PC-3 (cell line): ENCODE results near the gene PCDHA13. TPM values are rescaled to one million over a fixed set of nuclear protein-coding genes. Genes with fewer than 3 reads are reported as not detected.
A peak's percentile ranks its signal among the peaks of the same experiment; 100 is the strongest.

ENCODE experiments used
- ATAC-seq: fragments of 200-7000 bp; cut with Tn5 transposase; 2 replicates; pipeline ENCODE4 v1.9.1; 2020; ENCODE audit warnings: mild to moderate bottlenecking, moderate library complexity
- BruUV-seq: library from RNA; stranded (reverse); fragments of 400-500 nt; replicated peaks from 2 replicates; lab custom pipeline; 2021; lab: Mats Ljungman, UMichigan
- CTCF ChIA-PET: fragments of 300-600 bp; sonication (Branson Sonifier 250); formaldehyde crosslinking; loops from one replicate; lab custom pipeline; 2022; ENCODE audit warnings: antibody characterized with exemption; lab: Charles Lee
- POLR2A ChIA-PET: fragments of 300-600 bp; sonication (Branson Sonifier 250); formaldehyde crosslinking; loops from one replicate; lab custom pipeline; 2022; ENCODE audit warnings: antibody characterized with exemption; ENCODE audit not compliant: unreplicated experiment; lab: Charles Lee
- DNase-seq: peaks from one replicate; pipeline ENCODE4 v3.0.0-alpha.2; 2015
- H2AFZ ChIP-seq: fragments of 300-600 bp; sonication (generic); 2 replicates; pipeline ENCODE4 v1.6.0; 2016; ENCODE audit warnings: antibody characterized with exemption, low read length
- H3F3A ChIP-seq: fragments of 300-600 bp; sonication (generic); one replicate; pipeline ENCODE4 v1.6.0; 2017; ENCODE audit warnings: antibody characterized with exemption, low read length, control low read depth, mild to moderate bottlenecking; ENCODE audit not compliant: unreplicated experiment
- H3K27ac ChIP-seq: fragments of 300-600 bp; sonication (generic); 2 replicates; pipeline ENCODE4 v1.5.1; 2016; ENCODE audit warnings: mild to moderate bottlenecking, low read length
- H3K27me3 ChIP-seq: fragments of 300-600 bp; sonication (generic); 2 replicates; pipeline ENCODE4 v1.6.1; 2016; ENCODE audit warnings: low read length, mixed read lengths
- H3K36me3 ChIP-seq: fragments of 300-600 bp; sonication (generic); 2 replicates; pipeline ENCODE4 v1.6.1; 2016; ENCODE audit warnings: low read depth, mixed run types, low read length, mixed read lengths
- H3K4me1 ChIP-seq: fragments of 300-600 bp; sonication (generic); 2 replicates; pipeline ENCODE4 v1.5.1; 2016; ENCODE audit warnings: low read length; ENCODE audit not compliant: insufficient read depth
- H3K4me2 ChIP-seq: fragments of 300-600 bp; sonication (generic); 2 replicates; pipeline ENCODE4 v1.6.0; 2016; ENCODE audit warnings: low read length
- H3K4me3 ChIP-seq: fragments of 300-600 bp; sonication (generic); 2 replicates; pipeline ENCODE4 v1.5.1; 2016; ENCODE audit warnings: mild to moderate bottlenecking, low read length, mixed read lengths
- H3K79me2 ChIP-seq: fragments of 300-600 bp; sonication (generic); 2 replicates; pipeline ENCODE4 v1.6.1; 2017; ENCODE audit warnings: low read length, mixed read lengths
- H3K9ac ChIP-seq: fragments of 300-600 bp; sonication (generic); 2 replicates; pipeline ENCODE4 v1.6.0; 2016; ENCODE audit warnings: mild to moderate bottlenecking, low read length
- H3K9me2 ChIP-seq: fragments of 300-600 bp; sonication (generic); replicated peaks from 2 replicates; pipeline ENCODE4 v1.6.1; 2016; ENCODE audit warnings: mixed run types, low read length, mixed read lengths
- H3K9me3 ChIP-seq: fragments of 300-600 bp; sonication (generic); 2 replicates; pipeline ENCODE4 v1.6.1; 2016; ENCODE audit warnings: low read length, mixed read lengths
- H4K20me1 ChIP-seq: fragments of 300-600 bp; sonication (generic); 2 replicates; pipeline ENCODE4 v1.6.1; 2016; ENCODE audit warnings: low read length, mixed read lengths
- CTCF ChIP-seq: fragments of 300-600 bp; sonication (generic); conservative IDR thresholded peaks from 2 replicates; pipeline ENCODE4 v1.5.1; 2017; ENCODE audit warnings: antibody characterized with exemption, low read depth, mild to moderate bottlenecking, low read length
- EZH2 ChIP-seq: fragments of 300-600 bp; sonication (generic); IDR thresholded peaks from one replicate; pipeline ENCODE4 v1.6.1; 2017; ENCODE audit warnings: antibody characterized with exemption, mild to moderate bottlenecking, low read length; ENCODE audit not compliant: unreplicated experiment
- EZH2phosphoT487 ChIP-seq: fragments of 300-600 bp; sonication (generic); IDR thresholded peaks from 2 replicates; pipeline ENCODE4 v1.6.1; 2018; ENCODE audit warnings: mild to moderate bottlenecking, antibody characterized with exemption, low read length, borderline replicate concordance
- intact Hi-C: fragments of 100-400 bp; cut with micrococcal nuclease; formaldehyde crosslinking; loops from 2 replicates; pipeline ENCODE4 v1.9.0; 2023
- total RNA-seq: library from RNA; depleted of rRNA; stranded (reverse); fragments of >200 nt; gene quantifications from 2 replicates; pipeline ENCODE4 v1.2.3, GENCODE V29; 2014; rRNA removed

The PCDHA13 gene
- total RNA-seq, 1 experiment from 2014 or later, result 3.2 TPM

GRCh38 chr5:140927228-140927573 lies 45.3 kb downstream of the PCDHA13 start:
- ChIA-PET CTCF (interaction anchor here (0.9 to 2.7 kb wide), 2 partner anchors 77 to 113 kb away, joined by 7 to 66 read pairs; no protein-coding TSS in a partner anchor), POLR2A (interaction anchor here (0.7 kb wide), 1 partner anchor 51 kb away, joined by 3 read pairs; no protein-coding TSS in a partner anchor)
- no peaks in the 10 kb centered on the region for H4K20me1 ChIP-seq
- TF ChIP-seq CTCF (no peak), EZH2phosphoT487 (no peak), EZH2 (no peak)
- no peak for ATAC-seq
- H3K36me3 ChIP-seq, result no peaks in the 10 kb centered on the region
- H2AFZ ChIP-seq, result peak overlapping the region; percentile 90
- H3K27me3 ChIP-seq, result no peaks in the 10 kb centered on the region
- H3K4me2 ChIP-seq, result peak overlapping the region; percentile 91
- intact Hi-C loops, result loop anchor here (2.0 to 5.0 kb wide), 3 partner anchors 40 to 76 kb away; partner anchors contain the start of genes PCDHA12 and PCDHAC2
- H3K79me2 ChIP-seq, result peaks cover 12% of the 10 kb centered on the region; the same call in 1 of the 2 replicates
- no peaks in the 10 kb centered on the region for H3F3A ChIP-seq
- peak overlapping the region; percentile 91 for H3K4me3 ChIP-seq
- H3K9ac ChIP-seq, result peak overlapping the region; percentile 63
- H3K27ac ChIP-seq, result 0 out of 2 replicates have a peak overlapping the region, but pooled peaks have one; percentile 45
- H3K4me1 ChIP-seq, result peaks cover 8% of the 10 kb centered on the region
- BruUV-seq, result no TSS peak
- no peak for DNase-seq
- no peaks in the 10 kb centered on the region for H3K9me3 ChIP-seq
- H3K9me2 ChIP-seq, result no peaks in the 10 kb centered on the region

Other genes starting within 250 kb of the PCDHA13 start
- gene CD14, start 248.9 kb upstream of the PCDHA13 start, total RNA-seq, result not detected in 2 replicates
- gene TMCO6, start 242.7 kb upstream of the PCDHA13 start, total RNA-seq, result 12.7 and 16.5 TPM in 2 replicates
- 84.5 and 108 TPM in 2 replicates for gene NDUFA2, start 234.5 kb upstream of the PCDHA13 start, total RNA-seq
- 87.5 and 117 TPM in 2 replicates for gene IK, start 234.3 kb upstream of the PCDHA13 start, total RNA-seq
- gene WDR55, start 217.2 kb upstream of the PCDHA13 start, total RNA-seq, result 21.2 and 27.2 TPM in 2 replicates
- 0.75 and 1.1 TPM in 2 replicates for gene DND1, start 208.5 kb upstream of the PCDHA13 start, total RNA-seq
- gene HARS1, start 190.8 kb upstream of the PCDHA13 start, total RNA-seq, result 76.1 and 87.1 TPM in 2 replicates
- gene HARS2, start 190.7 kb upstream of the PCDHA13 start, total RNA-seq, result 23.3 and 29.7 TPM in 2 replicates
- gene ZMAT2, start 181.7 kb upstream of the PCDHA13 start, total RNA-seq, result 28.2 and 36.8 TPM in 2 replicates
- gene PCDHA1, start 96.0 kb upstream of the PCDHA13 start, total RNA-seq, result not detected in 2 replicates
- not detected in 2 replicates for gene PCDHA2, start 87.3 kb upstream of the PCDHA13 start, total RNA-seq
- not detected in 2 replicates for gene PCDHA3, start 81.1 kb upstream of the PCDHA13 start, total RNA-seq
- 1.5 and 1.6 TPM in 2 replicates for gene PCDHA4, start 75.1 kb upstream of the PCDHA13 start, total RNA-seq
- gene PCDHA5, start 60.5 kb upstream of the PCDHA13 start, total RNA-seq, result 1.3 and 1.5 TPM in 2 replicates
- 0.22 and 0.35 TPM in 2 replicates for gene PCDHA6, start 54.2 kb upstream of the PCDHA13 start, total RNA-seq
- 0.26 and 0.52 TPM in 2 replicates for gene PCDHA7, start 47.9 kb upstream of the PCDHA13 start, total RNA-seq
- 0.11 TPM in 1 of 2 replicates, not detected in the other for gene PCDHA8, start 40.9 kb upstream of the PCDHA13 start, total RNA-seq
- 0.22 and 0.35 TPM in 2 replicates for gene PCDHA9, start 33.7 kb upstream of the PCDHA13 start, total RNA-seq
- gene PCDHA10, start 26.2 kb upstream of the PCDHA13 start, total RNA-seq, result 0.04 and 0.23 TPM in 2 replicates
- gene PCDHA11, start 13.2 kb upstream of the PCDHA13 start, total RNA-seq, result 0.33 TPM in 1 of 2 replicates, not detected in the other
- gene PCDHA12, start 6.8 kb upstream of the PCDHA13 start, total RNA-seq, result 7.0 and 8.2 TPM in 2 replicates
- gene PCDHAC1, start 44.2 kb downstream of the PCDHA13 start, total RNA-seq, result 4.8 and 6.2 TPM in 2 replicates
- 4.2 and 8.2 TPM in 2 replicates for gene PCDHAC2, start 84.4 kb downstream of the PCDHA13 start, total RNA-seq
- 0.06 and 0.07 TPM in 2 replicates for gene PCDHB1, start 169.2 kb downstream of the PCDHA13 start, total RNA-seq
- gene PCDHB2, start 212.5 kb downstream of the PCDHA13 start, total RNA-seq, result 13.8 and 15.0 TPM in 2 replicates
- 0.36 and 0.58 TPM in 2 replicates for gene PCDHB3, start 218.3 kb downstream of the PCDHA13 start, total RNA-seq
- gene PCDHB4, start 239.7 kb downstream of the PCDHA13 start, total RNA-seq, result 0.07 and 0.52 TPM in 2 replicates